ENCODE results near the gene SPEM3.

- no peak for TF ChIP-seq REST (IDR thresholded peaks at IDR 0.05; ENCODE audit: insufficient replicate concordance, low read depth)
- no peak for TF ChIP-seq CTCF (IDR thresholded peaks at IDR 0.05; ENCODE audit: insufficient read depth, low read length)
Measured at GRCh38 chr17:7406235-7406825, 22.3 kb upstream of the SPEM3 start.
